Measurements from ENCODE around the gene GRM7. TPM values are rescaled to one million over a fixed set of nuclear protein-coding genes. Genes with fewer than 3 reads are reported as not detected.

The GRM7 gene
- total and polyA plus RNA-seq, 9 of the 15 experiments (the other 6 are each of a cell fraction or from before 2014, with no cell fraction given): not detected

- TF ChIP-seq ZNF609 (CRISPR knock-in tag; IDR thresholded peaks at IDR 0.05; ENCODE audit: borderline replicate concordance) (no peak), BDP1 (IDR thresholded peaks at IDR 0.05; ENCODE audit: insufficient read depth, insufficient read length) (no peak), ZNF184 (CRISPR knock-in tag; IDR thresholded peaks at IDR 0.05) (no peak), ETV1 (tag; conservative IDR thresholded peaks at IDR 0.05; ENCODE audit: low read depth) (no peak), CUX1 (CRISPR knock-in tag; IDR thresholded peaks at IDR 0.05) (no peak)
Observed at GRCh38 chr3:7201784-7202183, 340.9 kb downstream of the GRM7 start (continued).

Data from K562 (cell line).